GM23338 (cell line): ENCODE data around the gene NT5C2. TPM values are rescaled to one million over a fixed set of nuclear protein-coding genes. Genes with fewer than 3 reads are reported as not detected.
"Not testable (repeated sequence)": the region's sequence is repeated elsewhere in the genome, so short reads cannot be mapped to it uniquely, and the experiment has no call there.

Source experiments
- ATAC-seq: fragments of 200-7000 bp; cut with Tn5 transposase; 3 replicates; pipeline ENCODE4 v1.9.1; 2020
- DNase-seq: peaks from one replicate; pipeline ENCODE4 v3.0.0-alpha.2; 2015; ENCODE audit warnings: low spot score
- H2AFZ ChIP-seq: fragments of 200-600 bp; sonication (generic); 2 replicates; pipeline ENCODE4 v1.8.0; 2016; ENCODE audit warnings: antibody characterized with exemption, mild to moderate bottlenecking, moderate library complexity
- H3F3A ChIP-seq: fragments of 200-600 bp; sonication (generic); replicated peaks from 2 replicates; pipeline ENCODE4 v1.8.0; 2017; ENCODE audit warnings: antibody characterized with exemption, mixed run types, low read depth
- H3K27ac ChIP-seq: fragments of 200-600 bp; sonication (generic); 2 replicates; pipeline ENCODE4 v1.6.1; 2016; ENCODE audit warnings: low read depth
- H3K27me3 ChIP-seq: fragments of 200-600 bp; sonication (generic); 2 replicates; pipeline ENCODE4 v1.8.0; 2016; ENCODE audit warnings: mild to moderate bottlenecking, mixed run types, moderate library complexity; ENCODE audit not compliant: insufficient read depth
- H3K36me3 ChIP-seq: fragments of 200-600 bp; sonication (generic); 2 replicates; pipeline ENCODE4 v1.8.0; 2016; ENCODE audit warnings: mild to moderate bottlenecking; ENCODE audit not compliant: insufficient read depth
- H3K4me1 ChIP-seq: fragments of 200-600 bp; sonication (generic); 2 replicates; pipeline ENCODE4 v1.8.0; 2016; ENCODE audit warnings: mild to moderate bottlenecking, moderate library complexity; ENCODE audit not compliant: insufficient read depth
- H3K4me2 ChIP-seq: fragments of 200-600 bp; sonication (generic); 2 replicates; pipeline ENCODE4 v1.7.1; 2017; ENCODE audit warnings: mixed run types
- H3K4me3 ChIP-seq: fragments of 200-600 bp; sonication (generic); 2 replicates; pipeline ENCODE4 v1.6.1; 2016; ENCODE audit warnings: mixed run types
- H3K79me2 ChIP-seq: fragments of 200-600 bp; sonication (generic); replicated peaks from 2 replicates; pipeline ENCODE4 v1.8.0; 2017; ENCODE audit warnings: mild to moderate bottlenecking; ENCODE audit not compliant: insufficient read depth
- H3K9me2 ChIP-seq: fragments of 200-600 bp; sonication (generic); 2 replicates; pipeline ENCODE4 v1.8.0; 2017; ENCODE audit not compliant: insufficient read depth
- H4K20me1 ChIP-seq: fragments of 200-600 bp; sonication (generic); replicated peaks from 2 replicates; pipeline ENCODE4 v1.8.0; 2017; ENCODE audit warnings: mild to moderate bottlenecking; ENCODE audit not compliant: insufficient read depth
- H3K27ac Mint-ChIP-seq: 2 replicates; pipeline ENCODE4 v1.8.0; 2020; ENCODE audit warnings: inconsistent platforms, mild to moderate bottlenecking, moderate library complexity, mixed read lengths
- H3K27me3 Mint-ChIP-seq: 3 replicates; pipeline ENCODE4 v1.8.0; 2022; ENCODE audit warnings: low read depth, mild to moderate bottlenecking, moderate library complexity, mixed read lengths, inconsistent platforms; ENCODE audit not compliant: insufficient read depth, poor library complexity
- H3K36me3 Mint-ChIP-seq: 3 replicates; pipeline ENCODE4 v1.8.0; 2021; ENCODE audit warnings: low read depth, mild to moderate bottlenecking, inconsistent platforms, moderate library complexity, mixed read lengths
- H3K4me1 Mint-ChIP-seq: 3 replicates; pipeline ENCODE4 v1.8.0; 2020; ENCODE audit warnings: mild to moderate bottlenecking, inconsistent platforms, mixed read lengths
- H3K4me3 Mint-ChIP-seq: 3 replicates; pipeline ENCODE4 v1.8.0; 2021; ENCODE audit warnings: moderate library complexity, mild to moderate bottlenecking, inconsistent platforms, mixed read lengths
- H3K9me3 Mint-ChIP-seq: 3 replicates; pipeline ENCODE4 v1.8.0; 2020; ENCODE audit warnings: moderate library complexity, mild to moderate bottlenecking, inconsistent platforms, mixed read lengths
- CREB1 ChIP-seq: fragments of 250-450 bp; sonication (Bioruptor Pico); IDR thresholded peaks from 2 replicates; pipeline ENCODE4 v1.5.0; 2020; ENCODE audit warnings: low read depth, mild to moderate bottlenecking, moderate library complexity
- EZH2 ChIP-seq: fragments of 200-600 bp; sonication (generic); IDR thresholded peaks from one replicate; pipeline ENCODE4 v1.8.0; 2017; ENCODE audit warnings: antibody characterized with exemption, mild to moderate bottlenecking, low read depth; ENCODE audit not compliant: unreplicated experiment
- EZH2phosphoT487 ChIP-seq: fragments of 200-600 bp; sonication (generic); IDR thresholded peaks from one replicate; pipeline ENCODE4 v1.8.1; 2018; ENCODE audit warnings: antibody characterized with exemption; ENCODE audit not compliant: unreplicated experiment
- STAT1 ChIP-seq: IDR thresholded peaks from one replicate; pipeline ENCODE4 v1.6.1; 2016; ENCODE audit warnings: antibody characterized with exemption; ENCODE audit not compliant: unreplicated experiment
- ZNF114 ChIP-seq: fragments of 250-450 bp; sonication (Bioruptor Pico); IDR thresholded peaks from 2 replicates; pipeline ENCODE4 v1.5.0; 2020; ENCODE audit warnings: mild to moderate bottlenecking, moderate library complexity
- ZNF331 ChIP-seq: fragments of 250-450 bp; sonication (Bioruptor Pico); IDR thresholded peaks from 2 replicates; pipeline ENCODE4 v1.5.0; 2020; ENCODE audit warnings: low read depth, mild to moderate bottlenecking, moderate library complexity
- ZNF462 ChIP-seq: fragments of 250-450 bp; sonication (Bioruptor Pico); IDR thresholded peaks from 2 replicates; pipeline ENCODE4 v1.5.0; 2020; ENCODE audit warnings: mild to moderate bottlenecking, moderate library complexity
- polyA plus RNA-seq: library from polyadenylated mRNA; unstranded; fragments of >200 nt; fragmentation: Nextera tagmentation; extraction: Ambion mirVana; gene quantifications from 2 replicates; pipeline ENCODE4 v1.2.1, GENCODE V29; 2016
- total RNA-seq: library from RNA; depleted of rRNA; stranded (reverse); fragments of >200 nt; shearing (Covaris generic); gene quantifications from 2 replicates; pipeline ENCODE4 v1.2.3, GENCODE V29; 2014
- TF ChIP-seq, protein P1 (sequence below), 2 experiments: fragments of 200-600 bp in 1 of 2; sonication (generic) in 1 of 2; conservative IDR thresholded peaks; 2 replicates each; pipeline versions ENCODE4 v1.5.1 to v1.6.1; 2016 to 2017; ENCODE audit warnings: antibody characterized with exemption in 2 of 2, low read depth in 2 of 2, mild to moderate bottlenecking in 2 of 2, moderate library complexity in 1 of 2
- TF ChIP-seq, protein P2 (sequence below): IDR thresholded peaks from 2 replicates; pipeline ENCODE4 v1.6.1; 2016; ENCODE audit warnings: antibody characterized with exemption

The NT5C2 gene
- total and polyA plus RNA-seq, 2 experiments from 2014 or later, result 33.9 to 85.4 TPM

GRCh38 chr10:103143641-103144040 is 49.4 kb downstream of the NT5C2 start:
- not testable (repeated sequence) for H3K4me2 ChIP-seq, H3K27ac ChIP-seq, H3K27ac Mint-ChIP-seq, DNase-seq, H4K20me1 ChIP-seq, H3K36me3 Mint-ChIP-seq, ATAC-seq, H3F3A ChIP-seq, H3K27me3 ChIP-seq, H2AFZ ChIP-seq, H3K4me3 Mint-ChIP-seq, H3K36me3 ChIP-seq, H3K27me3 Mint-ChIP-seq, H3K9me3 Mint-ChIP-seq, H3K9me2 ChIP-seq, H3K4me3 ChIP-seq
- Histone ChIP-seq H3K79me2 (peaks cover 31% of the 10 kb centered on the region), H3K4me1 (peaks cover 15% of the 10 kb centered on the region)
- H3K4me1 Mint-ChIP-seq, result peaks cover 11% of the 10 kb centered on the region

- Histone ChIP-seq H3F3A (no peaks in the 10 kb centered on the region), H3K4me3 (no peak overlapping the region), H3K9me2 (no peaks in the 10 kb centered on the region), H3K4me1 (peaks cover 7% of the 10 kb centered on the region), H3K27me3 (no peaks in the 10 kb centered on the region), H3K4me2 (no peak overlapping the region), H2AFZ (no peak overlapping the region), H3K79me2 (peaks cover 25% of the 10 kb centered on the region), H3K36me3 (peaks cover 3% of the 10 kb centered on the region; the same call in 1 of the 2 replicates), H4K20me1 (no peaks in the 10 kb centered on the region), H3K27ac (peak overlapping the region; percentile 21; the same call in 1 of the 2 replicates)
- no peaks in the 10 kb centered on the region for H3K27me3 Mint-ChIP-seq
- H3K36me3 Mint-ChIP-seq, result peaks cover 10% of the 10 kb centered on the region; the same call in 2 of the 3 replicates
- DNase-seq (no peak), ATAC-seq (no peak)
- H3K27ac Mint-ChIP-seq, result no peak overlapping the region
- peaks cover 11% of the 10 kb centered on the region for H3K4me1 Mint-ChIP-seq
- no peak overlapping the region for H3K4me3 Mint-ChIP-seq
- H3K9me3 Mint-ChIP-seq, result no peaks in the 10 kb centered on the region; the same call in 2 of the 3 replicates
- TF ChIP-seq ZNF114 (CRISPR knock-in tag) (no peak), EZH2 (no peak), STAT1 (no peak), EZH2phosphoT487 (no peak), ZNF462 (no peak), CREB1 (no peak), ZNF331 (no peak)
- TF ChIP-seq, protein P1, sequence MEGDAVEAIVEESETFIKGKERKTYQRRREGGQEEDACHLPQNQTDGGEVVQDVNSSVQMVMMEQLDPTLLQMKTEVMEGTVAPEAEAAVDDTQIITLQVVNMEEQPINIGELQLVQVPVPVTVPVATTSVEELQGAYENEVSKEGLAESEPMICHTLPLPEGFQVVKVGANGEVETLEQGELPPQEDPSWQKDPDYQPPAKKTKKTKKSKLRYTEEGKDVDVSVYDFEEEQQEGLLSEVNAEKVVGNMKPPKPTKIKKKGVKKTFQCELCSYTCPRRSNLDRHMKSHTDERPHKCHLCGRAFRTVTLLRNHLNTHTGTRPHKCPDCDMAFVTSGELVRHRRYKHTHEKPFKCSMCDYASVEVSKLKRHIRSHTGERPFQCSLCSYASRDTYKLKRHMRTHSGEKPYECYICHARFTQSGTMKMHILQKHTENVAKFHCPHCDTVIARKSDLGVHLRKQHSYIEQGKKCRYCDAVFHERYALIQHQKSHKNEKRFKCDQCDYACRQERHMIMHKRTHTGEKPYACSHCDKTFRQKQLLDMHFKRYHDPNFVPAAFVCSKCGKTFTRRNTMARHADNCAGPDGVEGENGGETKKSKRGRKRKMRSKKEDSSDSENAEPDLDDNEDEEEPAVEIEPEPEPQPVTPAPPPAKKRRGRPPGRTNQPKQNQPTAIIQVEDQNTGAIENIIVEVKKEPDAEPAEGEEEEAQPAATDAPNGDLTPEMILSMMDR (conservative IDR thresholded peaks at IDR 0.05; ENCODE audit: low read depth in 2 of 2), result no peak
- TF ChIP-seq, protein P2, sequence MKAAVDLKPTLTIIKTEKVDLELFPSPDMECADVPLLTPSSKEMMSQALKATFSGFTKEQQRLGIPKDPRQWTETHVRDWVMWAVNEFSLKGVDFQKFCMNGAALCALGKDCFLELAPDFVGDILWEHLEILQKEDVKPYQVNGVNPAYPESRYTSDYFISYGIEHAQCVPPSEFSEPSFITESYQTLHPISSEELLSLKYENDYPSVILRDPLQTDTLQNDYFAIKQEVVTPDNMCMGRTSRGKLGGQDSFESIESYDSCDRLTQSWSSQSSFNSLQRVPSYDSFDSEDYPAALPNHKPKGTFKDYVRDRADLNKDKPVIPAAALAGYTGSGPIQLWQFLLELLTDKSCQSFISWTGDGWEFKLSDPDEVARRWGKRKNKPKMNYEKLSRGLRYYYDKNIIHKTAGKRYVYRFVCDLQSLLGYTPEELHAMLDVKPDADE, result no peak
These were observed 51.1 kb downstream of the NT5C2 start for GRCh38 chr10:103141950-103142349.
